Measurements from ENCODE around the gene MIER2. TPM values are rescaled to one million over a fixed set of nuclear protein-coding genes. Genes with fewer than 3 reads are reported as not detected.
"Not testable (repeated sequence)": the region's sequence is repeated elsewhere in the genome, so short reads cannot be mapped to it uniquely, and the experiment has no call there.

Gene MIER2
- total and polyA plus RNA-seq, 2 donors (not counting 1 experiment from before 2014, with no cell fraction given): 10.5 to 19.7 TPM

DNA sequence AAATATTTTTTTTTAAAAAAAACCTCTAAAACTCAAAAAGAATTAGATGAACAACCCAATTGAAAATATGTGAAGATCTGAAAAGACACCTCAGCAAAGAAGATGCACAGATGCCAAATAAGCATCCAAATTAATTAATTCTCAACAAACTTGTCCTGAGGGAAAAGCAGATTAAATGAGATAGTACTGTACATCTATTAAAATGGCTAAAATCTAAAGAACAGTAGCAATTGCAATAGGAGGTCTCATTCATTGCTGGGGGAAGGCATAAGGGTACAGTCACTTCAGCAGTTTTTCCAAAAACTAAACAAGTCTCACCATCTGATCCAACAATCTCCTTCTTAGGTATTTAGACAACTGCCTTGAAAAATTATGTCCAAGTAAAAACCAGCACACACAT is 75.4 kb downstream of the MIER2 start:
- POLR2A ChIA-PET: no interaction called here
- CTCF ChIA-PET: no interaction called here
- Mint-ChIP-seq H3K9me3 (ENCODE audit: insufficient read depth) (no peaks in the 10 kb centered on the region), H3K27ac (no peak overlapping the region), H3K27me3 (peaks cover 45% of the 10 kb centered on the region), H3K4me1 (peaks cover 10% of the 10 kb centered on the region), H3K4me3 (peak overlapping the region; percentile 32)
- no peak overlapping the region for H2AFZ ChIP-seq (ENCODE audit: insufficient read depth, low read depth, low read length, poor library complexity, severe bottlenecking)
- H3K27ac ChIP-seq (ENCODE audit: low read length in 2 of 2): no peak overlapping the region
- peaks cover 0 to 22% (median 9%) of the 10 kb centered on the region in 4 experiments for H3K27me3 ChIP-seq (replicated peaks in 1 of 4; ENCODE audit: control extremely low read depth in 1 of 4, control insufficient read depth in 3 of 4, insufficient read depth in 4 of 4, low read length in 3 of 4)
- intact Hi-C loops (cut with micrococcal nuclease): no loop called here
- no peaks in the 10 kb centered on the region for H3K79me2 ChIP-seq (ENCODE audit: control insufficient read depth, insufficient read depth, low read length)
- H3K4me2 ChIP-seq (replicated peaks; ENCODE audit: low read depth, low read length, poor library complexity, severe bottlenecking): no peak overlapping the region
- ATAC-seq (ENCODE audit: low read depth): no peak
- no peaks in the 10 kb centered on the region for H3K36me3 ChIP-seq (replicated peaks in 1 of 2; ENCODE audit: control extremely low read depth in 1 of 2, control insufficient read depth in 1 of 2, extremely low read depth in 1 of 2, insufficient read depth in 2 of 2, low read length in 1 of 2)
- H3K4me3 ChIP-seq (ENCODE audit: control extremely low read depth in 1 of 5, extremely low read depth in 1 of 5, insufficient read depth in 1 of 5, low read depth in 2 of 5, low read length in 4 of 5): no peak overlapping the region
- H3K4me1 ChIP-seq (ENCODE audit: control insufficient read depth in 2 of 2, insufficient read depth in 2 of 2, low read length in 2 of 2): peaks cover 6 to 7% of the 10 kb centered on the region in 2 donors
- H4K20me1 ChIP-seq (ENCODE audit: control insufficient read depth, insufficient read depth, low read length, poor library complexity, severe bottlenecking): no peaks in the 10 kb centered on the region
- H3K9me3 ChIP-seq (ENCODE audit: control extremely low read depth in 1 of 3, control insufficient read depth in 2 of 3, insufficient read depth in 1 of 3, low read length in 2 of 3): no peaks in the 10 kb centered on the region
- no peak overlapping the region for H3K9ac ChIP-seq (ENCODE audit: low read length)
- DNase-seq: no peak
- TF ChIP-seq, protein P1, sequence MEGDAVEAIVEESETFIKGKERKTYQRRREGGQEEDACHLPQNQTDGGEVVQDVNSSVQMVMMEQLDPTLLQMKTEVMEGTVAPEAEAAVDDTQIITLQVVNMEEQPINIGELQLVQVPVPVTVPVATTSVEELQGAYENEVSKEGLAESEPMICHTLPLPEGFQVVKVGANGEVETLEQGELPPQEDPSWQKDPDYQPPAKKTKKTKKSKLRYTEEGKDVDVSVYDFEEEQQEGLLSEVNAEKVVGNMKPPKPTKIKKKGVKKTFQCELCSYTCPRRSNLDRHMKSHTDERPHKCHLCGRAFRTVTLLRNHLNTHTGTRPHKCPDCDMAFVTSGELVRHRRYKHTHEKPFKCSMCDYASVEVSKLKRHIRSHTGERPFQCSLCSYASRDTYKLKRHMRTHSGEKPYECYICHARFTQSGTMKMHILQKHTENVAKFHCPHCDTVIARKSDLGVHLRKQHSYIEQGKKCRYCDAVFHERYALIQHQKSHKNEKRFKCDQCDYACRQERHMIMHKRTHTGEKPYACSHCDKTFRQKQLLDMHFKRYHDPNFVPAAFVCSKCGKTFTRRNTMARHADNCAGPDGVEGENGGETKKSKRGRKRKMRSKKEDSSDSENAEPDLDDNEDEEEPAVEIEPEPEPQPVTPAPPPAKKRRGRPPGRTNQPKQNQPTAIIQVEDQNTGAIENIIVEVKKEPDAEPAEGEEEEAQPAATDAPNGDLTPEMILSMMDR (IDR thresholded peaks at IDR 0.05): no peak
- TF ChIP-seq EZH2 (IDR thresholded peaks at IDR 0.05; ENCODE audit: borderline replicate concordance, insufficient read depth, low read depth, low read length, poor library complexity, severe bottlenecking): no peak

DNA sequence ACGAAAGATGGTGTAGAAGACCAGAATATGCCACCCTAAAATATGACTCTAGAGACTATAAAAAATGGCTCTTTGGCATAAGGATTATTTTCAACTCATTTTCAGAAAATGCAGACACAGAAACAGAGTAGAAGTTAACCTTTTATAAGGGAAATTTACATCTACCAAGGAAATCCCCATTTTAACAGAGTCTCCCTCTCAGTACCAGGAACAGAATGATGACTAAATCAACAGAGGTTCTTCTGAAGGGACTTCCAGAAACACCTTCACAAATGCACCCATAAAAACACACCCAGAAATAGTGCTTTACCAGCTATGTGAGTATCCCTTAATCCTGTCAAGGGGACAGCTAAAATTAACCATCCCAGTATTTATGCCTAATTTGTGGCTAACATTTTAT is 82.5 kb downstream of the MIER2 start:
- no peak for DNase-seq
- Histone ChIP-seq H2AFZ (ENCODE audit: insufficient read depth, low read depth, low read length, poor library complexity, severe bottlenecking) (no peak overlapping the region), H3K27me3 (replicated peaks in 1 of 4; ENCODE audit: control extremely low read depth in 1 of 4, control insufficient read depth in 3 of 4, insufficient read depth in 4 of 4, low read length in 3 of 4) (peaks cover 0 to 15% (median 9%) of the 10 kb centered on the region in 4 experiments), H3K4me3 (ENCODE audit: control extremely low read depth in 1 of 5, extremely low read depth in 1 of 5, insufficient read depth in 1 of 5, low read depth in 2 of 5, low read length in 4 of 5) (no peak overlapping the region), H3K27ac (ENCODE audit: low read length in 2 of 2) (no peak overlapping the region), H4K20me1 (ENCODE audit: control insufficient read depth, insufficient read depth, low read length, poor library complexity, severe bottlenecking) (no peaks in the 10 kb centered on the region), H3K4me1 (ENCODE audit: control insufficient read depth in 2 of 2, insufficient read depth in 2 of 2, low read length in 2 of 2) (peaks cover 5 to 6% of the 10 kb centered on the region in 2 donors), H3K79me2 (ENCODE audit: control insufficient read depth, insufficient read depth, low read length) (no peaks in the 10 kb centered on the region), H3K36me3 (replicated peaks in 1 of 2; ENCODE audit: control extremely low read depth in 1 of 2, control insufficient read depth in 1 of 2, extremely low read depth in 1 of 2, insufficient read depth in 2 of 2, low read length in 1 of 2) (no peaks in the 10 kb centered on the region), H3K4me2 (replicated peaks; ENCODE audit: low read depth, low read length, poor library complexity, severe bottlenecking) (no peak overlapping the region), H3K9ac (ENCODE audit: low read length) (no peak overlapping the region), H3K9me3 (ENCODE audit: control extremely low read depth in 1 of 3, control insufficient read depth in 2 of 3, insufficient read depth in 1 of 3, low read length in 2 of 3) (no peaks in the 10 kb centered on the region)
- ATAC-seq (ENCODE audit: low read depth): no peak
- Mint-ChIP-seq H3K27ac (no peak overlapping the region), H3K4me3 (no peak overlapping the region), H3K9me3 (ENCODE audit: insufficient read depth) (no peaks in the 10 kb centered on the region), H3K4me1 (peaks cover 6% of the 10 kb centered on the region), H3K27me3 (peaks cover 47% of the 10 kb centered on the region)
- ChIA-PET POLR2A (no interaction called here), CTCF (no interaction called here)
- WGBS (ENCODE audit: insufficient coverage): no CpG with 5 or more reads among the region's 1 CpG
- intact Hi-C loops (cut with micrococcal nuclease): no loop called here
- no peak for TF ChIP-seq EZH2 (IDR thresholded peaks at IDR 0.05; ENCODE audit: borderline replicate concordance, insufficient read depth, low read depth, low read length, poor library complexity, severe bottlenecking)
- TF ChIP-seq, protein P1 (IDR thresholded peaks at IDR 0.05): no peak

DNA sequence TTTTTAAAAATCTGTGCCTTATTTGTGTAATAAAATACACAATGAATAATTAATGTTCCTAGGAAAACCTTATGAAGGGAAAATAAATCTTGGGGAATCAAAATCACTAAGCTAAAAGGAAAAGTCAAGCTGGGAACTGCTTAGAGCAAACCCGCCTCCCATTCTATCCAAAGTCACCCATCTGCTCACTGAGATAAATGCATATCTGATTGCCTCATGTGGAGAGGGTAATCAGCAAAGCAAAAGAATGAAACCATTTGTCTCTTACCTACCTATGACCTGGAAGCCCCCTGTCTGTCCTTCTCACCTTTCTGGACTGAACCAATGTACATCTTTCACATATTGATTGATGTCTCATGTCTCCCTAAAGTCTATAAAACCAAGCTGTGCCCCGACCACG is 87.8 kb downstream of the MIER2 start:
- H3K27ac ChIP-seq (ENCODE audit: low read length in 2 of 2); H4K20me1 ChIP-seq (ENCODE audit: control insufficient read depth, insufficient read depth, low read length, poor library complexity, severe bottlenecking); H3K4me1 ChIP-seq (ENCODE audit: control insufficient read depth in 2 of 2, insufficient read depth in 2 of 2, low read length in 2 of 2); H3K9ac ChIP-seq (ENCODE audit: low read length); H2AFZ ChIP-seq (ENCODE audit: insufficient read depth, low read depth, low read length, poor library complexity, severe bottlenecking); H3K4me1 Mint-ChIP-seq; H3K9me3 Mint-ChIP-seq (ENCODE audit: insufficient read depth); H3K4me3 ChIP-seq (ENCODE audit: control extremely low read depth in 1 of 5, extremely low read depth in 1 of 5, insufficient read depth in 1 of 5, low read depth in 2 of 5, low read length in 4 of 5); H3K79me2 ChIP-seq (ENCODE audit: control insufficient read depth, insufficient read depth, low read length); H3K4me2 ChIP-seq (replicated peaks; ENCODE audit: low read depth, low read length, poor library complexity, severe bottlenecking); intact Hi-C loops (cut with micrococcal nuclease); H3K27me3 ChIP-seq (replicated peaks in 1 of 4; ENCODE audit: control extremely low read depth in 1 of 4, control insufficient read depth in 3 of 4, insufficient read depth in 4 of 4, low read length in 3 of 4); H3K4me3 Mint-ChIP-seq; H3K27ac Mint-ChIP-seq; H3K9me3 ChIP-seq (ENCODE audit: control extremely low read depth in 1 of 3, control insufficient read depth in 2 of 3, insufficient read depth in 1 of 3, low read length in 2 of 3); POLR2A ChIA-PET; ATAC-seq (ENCODE audit: low read depth); CTCF ChIA-PET; DNase-seq; H3K36me3 ChIP-seq (replicated peaks in 1 of 2; ENCODE audit: control extremely low read depth in 1 of 2, control insufficient read depth in 1 of 2, extremely low read depth in 1 of 2, insufficient read depth in 2 of 2, low read length in 1 of 2): not testable (repeated sequence)
- H3K27me3 Mint-ChIP-seq: peaks cover 40% of the 10 kb centered on the region
- WGBS (ENCODE audit: insufficient coverage): 83% methylated on average over 2 of the region's 3 CpGs

Data from B cell (primary cell).